ENCODE results near the gene ATP13A2.

DNA sequence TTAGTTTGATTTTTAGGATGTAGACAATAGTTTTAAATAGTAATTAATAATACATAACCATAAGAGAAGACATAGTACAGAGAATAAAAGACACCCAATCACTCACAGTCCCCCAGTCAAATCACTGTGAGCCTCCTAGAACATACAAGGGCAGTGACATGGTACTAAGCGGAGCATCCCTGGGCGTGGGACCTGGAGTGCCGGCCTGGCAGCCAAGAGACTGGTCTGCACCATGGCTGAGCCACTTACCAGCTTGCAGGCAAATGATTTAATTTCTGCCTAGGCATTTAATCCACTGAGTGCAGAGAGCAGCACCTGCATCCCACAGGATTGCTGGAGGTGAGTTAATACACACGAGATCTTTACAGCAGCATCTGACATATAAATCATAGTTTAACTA, 21.8 kb upstream of the ATP13A2 start:
- TF ChIP-seq, protein P1, sequence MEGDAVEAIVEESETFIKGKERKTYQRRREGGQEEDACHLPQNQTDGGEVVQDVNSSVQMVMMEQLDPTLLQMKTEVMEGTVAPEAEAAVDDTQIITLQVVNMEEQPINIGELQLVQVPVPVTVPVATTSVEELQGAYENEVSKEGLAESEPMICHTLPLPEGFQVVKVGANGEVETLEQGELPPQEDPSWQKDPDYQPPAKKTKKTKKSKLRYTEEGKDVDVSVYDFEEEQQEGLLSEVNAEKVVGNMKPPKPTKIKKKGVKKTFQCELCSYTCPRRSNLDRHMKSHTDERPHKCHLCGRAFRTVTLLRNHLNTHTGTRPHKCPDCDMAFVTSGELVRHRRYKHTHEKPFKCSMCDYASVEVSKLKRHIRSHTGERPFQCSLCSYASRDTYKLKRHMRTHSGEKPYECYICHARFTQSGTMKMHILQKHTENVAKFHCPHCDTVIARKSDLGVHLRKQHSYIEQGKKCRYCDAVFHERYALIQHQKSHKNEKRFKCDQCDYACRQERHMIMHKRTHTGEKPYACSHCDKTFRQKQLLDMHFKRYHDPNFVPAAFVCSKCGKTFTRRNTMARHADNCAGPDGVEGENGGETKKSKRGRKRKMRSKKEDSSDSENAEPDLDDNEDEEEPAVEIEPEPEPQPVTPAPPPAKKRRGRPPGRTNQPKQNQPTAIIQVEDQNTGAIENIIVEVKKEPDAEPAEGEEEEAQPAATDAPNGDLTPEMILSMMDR (conservative IDR thresholded peaks at IDR 0.05; ENCODE audit: low read depth, low read length), result no peak
- TF ChIP-seq EZH2 (IDR thresholded peaks at IDR 0.05; ENCODE audit: borderline replicate concordance, low read depth, low read length, poor library complexity, severe bottlenecking), result no peak

Measured in A673 (cell line).